WTC11 (cell line): ENCODE results near the gene CYP24A1. TPM values are rescaled to one million over a fixed set of nuclear protein-coding genes. Genes with fewer than 3 reads are reported as not detected.

ENCODE experiments used
- ATAC-seq: fragments of 200-7000 bp; cut with Tn5 transposase; 2 replicates; pipeline ENCODE4 v1.10.0; 2021; ENCODE audit warnings: mild to moderate bottlenecking, moderate library complexity
- CTCF ChIA-PET: fragments of 300-600 bp; sonication (Branson Sonifier 250); formaldehyde crosslinking; loops from one replicate; lab custom pipeline; 2021; ENCODE audit warnings: antibody characterized with exemption; lab: Charles Lee
- POLR2A ChIA-PET: fragments of 350-600 bp; sonication (Branson Sonifier 250); formaldehyde crosslinking; loops from one replicate; lab custom pipeline; 2021; ENCODE audit warnings: antibody characterized with exemption; lab: Charles Lee
- DNase-seq: peaks from one replicate; pipeline ENCODE4 v3.0.0; 2021; ENCODE audit warnings: low spot score
- H3K27ac Mint-ChIP-seq: 2 replicates; pipeline ENCODE4 v1.8.0; 2021; ENCODE audit warnings: mixed read lengths
- H3K27me3 Mint-ChIP-seq: 2 replicates; pipeline ENCODE4 v1.8.0; 2021; ENCODE audit warnings: low read depth, mild to moderate bottlenecking, moderate library complexity, mixed read lengths
- H3K36me3 Mint-ChIP-seq: 2 replicates; pipeline ENCODE4 v1.8.0; 2021; ENCODE audit warnings: mixed read lengths
- H3K4me1 Mint-ChIP-seq: 2 replicates; pipeline ENCODE4 v1.8.0; 2022; ENCODE audit warnings: mixed read lengths
- H3K4me3 Mint-ChIP-seq: 2 replicates; pipeline ENCODE4 v1.8.0; 2021; ENCODE audit warnings: mild to moderate bottlenecking, moderate library complexity, mixed read lengths
- H3K9me3 Mint-ChIP-seq: 2 replicates; pipeline ENCODE4 v1.8.0; 2021; ENCODE audit warnings: mixed read lengths
- ATF1 ChIP-seq: sonication (generic); formaldehyde crosslinking; IDR thresholded peaks from 2 replicates; pipeline ENCODE4 v1.8.1; 2023; ENCODE audit warnings: mild to moderate bottlenecking, moderate library complexity, missing genetic modification reagents
- CBFB ChIP-seq: sonication (generic); formaldehyde crosslinking; IDR thresholded peaks from 2 replicates; pipeline ENCODE4 v1.8.1; 2022; ENCODE audit warnings: mild to moderate bottlenecking, low read depth, missing genetic modification reagents
- CREM ChIP-seq: sonication (generic); formaldehyde crosslinking; IDR thresholded peaks from 2 replicates; pipeline ENCODE4 v1.8.1; 2022; ENCODE audit warnings: mild to moderate bottlenecking, missing genetic modification reagents, moderate library complexity
- GTF2I ChIP-seq: fragments of 250-450 bp; sonication (Bioruptor Pico); conservative IDR thresholded peaks from 2 replicates; pipeline ENCODE4 v1.4.0; 2021; ENCODE audit warnings: mild to moderate bottlenecking
- MXD4 ChIP-seq: fragments of 250-450 bp; sonication (Bioruptor Pico); IDR thresholded peaks from 2 replicates; pipeline ENCODE4 v1.8.0; 2021; ENCODE audit warnings: mild to moderate bottlenecking, moderate library complexity, borderline replicate concordance
- NFE2L1 ChIP-seq: sonication (generic); formaldehyde crosslinking; IDR thresholded peaks from 2 replicates; pipeline ENCODE4 v1.8.1; 2023; ENCODE audit warnings: missing genetic modification reagents
- NR3C1 ChIP-seq: sonication (generic); formaldehyde crosslinking; conservative IDR thresholded peaks from 2 replicates; pipeline ENCODE4 v1.8.1; 2023; ENCODE audit warnings: low read depth, mild to moderate bottlenecking, missing genetic modification reagents
- RELA ChIP-seq: sonication (generic); formaldehyde crosslinking; IDR thresholded peaks from 2 replicates; pipeline ENCODE4 v1.8.1; 2022; ENCODE audit warnings: missing genetic modification reagents, mild to moderate bottlenecking, borderline replicate concordance
- RORB ChIP-seq: fragments of 250-450 bp; sonication (Bioruptor Pico); IDR thresholded peaks from 2 replicates; pipeline ENCODE4 v1.9.0; 2021; ENCODE audit warnings: mild to moderate bottlenecking
- SMAD4 ChIP-seq: sonication (generic); formaldehyde crosslinking; IDR thresholded peaks from 2 replicates; pipeline ENCODE4 v1.8.0; 2022; ENCODE audit warnings: mild to moderate bottlenecking, missing genetic modification reagents
- SOX15 ChIP-seq: fragments of 250-450 bp; sonication (Bioruptor Pico); IDR thresholded peaks from 2 replicates; pipeline ENCODE4 v1.9.0; 2021; ENCODE audit warnings: mild to moderate bottlenecking
- TCF7 ChIP-seq: sonication (generic); formaldehyde crosslinking; IDR thresholded peaks from 2 replicates; pipeline ENCODE4 v1.8.0; 2022; ENCODE audit warnings: mild to moderate bottlenecking, low read depth, missing genetic modification reagents, moderate library complexity
- TEAD1 ChIP-seq: sonication (generic); formaldehyde crosslinking; IDR thresholded peaks from 2 replicates; pipeline ENCODE4 v1.8.0; 2022; ENCODE audit warnings: mild to moderate bottlenecking, missing genetic modification reagents
- TEAD4 ChIP-seq: sonication (generic); formaldehyde crosslinking; IDR thresholded peaks from 2 replicates; pipeline ENCODE4 v1.8.0; 2022; ENCODE audit warnings: mild to moderate bottlenecking, missing genetic modification reagents
- TP53 ChIP-seq: sonication (generic); formaldehyde crosslinking; IDR thresholded peaks from 2 replicates; pipeline ENCODE4 v1.8.1; 2023; ENCODE audit warnings: mild to moderate bottlenecking, missing genetic modification reagents
- ZNF121 ChIP-seq: sonication (generic); formaldehyde crosslinking; IDR thresholded peaks from 2 replicates; pipeline ENCODE4 v1.8.0; 2023; ENCODE audit warnings: missing genetic modification reagents
- ZNF219 ChIP-seq: sonication (generic); formaldehyde crosslinking; IDR thresholded peaks from 2 replicates; pipeline ENCODE4 v1.8.0; 2023; ENCODE audit warnings: missing genetic modification reagents, mild to moderate bottlenecking, borderline replicate concordance
- ZNF232 ChIP-seq: sonication (generic); formaldehyde crosslinking; IDR thresholded peaks from 2 replicates; pipeline ENCODE4 v1.8.0; 2022; ENCODE audit warnings: mild to moderate bottlenecking, missing genetic modification reagents
- ZNF317 ChIP-seq: sonication (generic); formaldehyde crosslinking; IDR thresholded peaks from 2 replicates; pipeline ENCODE4 v1.8.1; 2023; ENCODE audit warnings: low read depth, mild to moderate bottlenecking, moderate library complexity, missing genetic modification reagents, borderline replicate concordance
- total RNA-seq: library from RNA; stranded (reverse); gene quantifications from 3 replicates; pipeline ENCODE4 v1.2.3, GENCODE V29; 2021
- TF ChIP-seq, protein P1 (sequence below): sonication (generic); formaldehyde crosslinking; IDR thresholded peaks from 2 replicates; pipeline ENCODE4 v1.8.0; 2022; ENCODE audit warnings: mild to moderate bottlenecking, missing genetic modification reagents
- TF ChIP-seq, protein P2 (sequence below): sonication (generic); formaldehyde crosslinking; IDR thresholded peaks from 2 replicates; pipeline ENCODE4 v1.8.0; 2022; ENCODE audit warnings: mild to moderate bottlenecking, missing genetic modification reagents
- TF ChIP-seq, protein P3 (sequence below): fragments of 250-450 bp; sonication (Bioruptor Pico); IDR thresholded peaks from 2 replicates; pipeline ENCODE4 v1.9.0; 2021; ENCODE audit warnings: moderate library complexity, mild to moderate bottlenecking, inconsistent platforms, borderline replicate concordance
- TF ChIP-seq, protein P4 (sequence below): sonication (generic); formaldehyde crosslinking; IDR thresholded peaks from 2 replicates; pipeline ENCODE4 v1.8.0; 2023; ENCODE audit warnings: missing genetic modification reagents, mild to moderate bottlenecking, borderline replicate concordance
- TF ChIP-seq, protein P5 (sequence below): sonication (generic); formaldehyde crosslinking; IDR thresholded peaks from 2 replicates; pipeline ENCODE4 v1.8.1; 2023; ENCODE audit warnings: mild to moderate bottlenecking, missing genetic modification reagents, moderate library complexity
- TF ChIP-seq, protein P6 (sequence below): sonication (generic); formaldehyde crosslinking; IDR thresholded peaks from 2 replicates; pipeline ENCODE4 v1.8.0; 2022; ENCODE audit warnings: mild to moderate bottlenecking, missing genetic modification reagents
- TF ChIP-seq, protein P7 (sequence below): sonication (generic); formaldehyde crosslinking; conservative IDR thresholded peaks from 2 replicates; pipeline ENCODE4 v1.8.1; 2022; ENCODE audit warnings: mild to moderate bottlenecking, missing genetic modification reagents
- TF ChIP-seq, protein P8 (sequence below): fragments of 250-450 bp; sonication (Bioruptor Pico); IDR thresholded peaks from 2 replicates; pipeline ENCODE4 v2.1.2; 2022; ENCODE audit warnings: mild to moderate bottlenecking, moderate library complexity

Gene CYP24A1
- total RNA-seq, 1 experiment from 2014 or later, result not detected

DNA sequence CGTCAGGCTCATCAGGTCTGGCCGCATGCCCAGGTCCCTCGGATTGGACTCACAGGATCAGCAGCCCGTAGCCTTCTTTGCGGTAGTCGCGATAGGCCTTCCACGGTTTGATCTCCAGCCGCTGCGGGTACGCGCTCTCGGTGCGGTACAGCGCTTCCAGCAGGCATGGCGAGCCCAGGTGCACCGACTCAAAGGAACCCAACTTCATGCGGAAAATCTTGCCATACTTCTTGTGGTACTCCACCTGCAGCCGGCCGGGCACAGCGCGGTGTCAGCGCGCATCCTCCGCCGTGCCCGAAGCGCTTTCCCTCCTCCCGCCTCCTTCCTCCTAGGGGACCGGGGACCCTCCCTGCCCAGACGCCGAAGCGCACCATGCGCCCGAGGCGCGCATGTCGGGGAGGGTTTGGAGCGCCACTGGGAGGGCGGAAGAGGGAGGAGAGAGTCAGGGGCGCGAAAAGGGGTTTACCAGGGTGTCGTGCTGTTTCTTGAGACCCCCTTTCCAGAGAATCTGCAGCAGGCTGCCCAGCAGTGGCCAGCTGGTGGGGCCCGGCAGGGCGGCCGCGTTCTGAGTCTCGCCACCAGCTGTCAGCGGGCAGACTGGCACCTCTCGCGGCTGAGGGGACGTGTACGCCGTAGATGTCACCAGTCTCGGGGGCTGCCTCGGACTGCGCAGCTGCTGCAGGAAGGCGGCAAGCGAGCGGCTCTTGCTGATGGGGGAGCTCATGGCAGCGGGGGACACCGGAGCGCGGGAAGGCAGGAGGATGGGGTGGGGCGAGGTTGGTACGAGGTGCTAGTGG, 732 bp downstream of the CYP24A1 start:
- no peaks in the 10 kb centered on the region for H3K9me3 Mint-ChIP-seq
- H3K27ac Mint-ChIP-seq, result no peak overlapping the region
- H3K27me3 Mint-ChIP-seq, result peaks cover 84% of the 10 kb centered on the region
- POLR2A ChIA-PET, result no interaction called here
- no peaks in the 10 kb centered on the region for H3K36me3 Mint-ChIP-seq
- H3K4me3 Mint-ChIP-seq, result peak overlapping the region; percentile 73
- DNase-seq (peak; percentile 58), ATAC-seq (peak; percentile 52)
- CTCF ChIA-PET, result interaction anchor here (0.7 to 1.7 kb wide), 5 partner anchors 27 to 233 kb away, joined by 3 to 6 read pairs (median 3); no protein-coding TSS in a partner anchor
- peaks cover 25% of the 10 kb centered on the region for H3K4me1 Mint-ChIP-seq
- TF ChIP-seq NR3C1 (CRISPR knock-in tag), result no peak
- TF ChIP-seq, protein P1, sequence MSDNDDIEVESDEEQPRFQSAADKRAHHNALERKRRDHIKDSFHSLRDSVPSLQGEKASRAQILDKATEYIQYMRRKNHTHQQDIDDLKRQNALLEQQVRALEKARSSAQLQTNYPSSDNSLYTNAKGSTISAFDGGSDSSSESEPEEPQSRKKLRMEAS (CRISPR knock-in tag), result peak; percentile 91
- TF ChIP-seq, protein P2, sequence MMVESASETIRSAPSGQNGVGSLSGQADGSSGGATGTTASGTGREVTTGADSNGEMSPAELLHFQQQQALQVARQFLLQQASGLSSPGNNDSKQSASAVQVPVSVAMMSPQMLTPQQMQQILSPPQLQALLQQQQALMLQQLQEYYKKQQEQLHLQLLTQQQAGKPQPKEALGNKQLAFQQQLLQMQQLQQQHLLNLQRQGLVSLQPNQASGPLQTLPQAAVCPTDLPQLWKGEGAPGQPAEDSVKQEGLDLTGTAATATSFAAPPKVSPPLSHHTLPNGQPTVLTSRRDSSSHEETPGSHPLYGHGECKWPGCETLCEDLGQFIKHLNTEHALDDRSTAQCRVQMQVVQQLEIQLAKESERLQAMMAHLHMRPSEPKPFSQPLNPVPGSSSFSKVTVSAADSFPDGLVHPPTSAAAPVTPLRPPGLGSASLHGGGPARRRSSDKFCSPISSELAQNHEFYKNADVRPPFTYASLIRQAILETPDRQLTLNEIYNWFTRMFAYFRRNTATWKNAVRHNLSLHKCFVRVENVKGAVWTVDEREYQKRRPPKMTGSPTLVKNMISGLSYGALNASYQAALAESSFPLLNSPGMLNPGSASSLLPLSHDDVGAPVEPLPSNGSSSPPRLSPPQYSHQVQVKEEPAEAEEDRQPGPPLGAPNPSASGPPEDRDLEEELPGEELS (CRISPR knock-in tag), result peak; percentile 56; the same call in 1 of the 2 replicates
- peak; percentile 79; the same call in 1 of the 2 replicates for TF ChIP-seq TP53 (CRISPR knock-in tag)
- no peak for TF ChIP-seq RELA (CRISPR knock-in tag)
- TF ChIP-seq, protein P3, sequence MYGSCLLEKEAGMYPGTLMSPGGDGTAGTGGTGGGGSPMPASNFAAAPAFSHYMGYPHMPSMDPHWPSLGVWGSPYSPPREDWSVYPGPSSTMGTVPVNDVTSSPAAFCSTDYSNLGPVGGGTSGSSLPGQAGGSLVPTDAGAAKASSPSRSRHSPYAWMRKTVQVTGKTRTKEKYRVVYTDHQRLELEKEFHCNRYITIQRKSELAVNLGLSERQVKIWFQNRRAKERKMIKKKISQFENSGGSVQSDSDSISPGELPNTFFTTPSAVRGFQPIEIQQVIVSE (CRISPR knock-in tag), result no peak
- TF ChIP-seq, protein P4, sequence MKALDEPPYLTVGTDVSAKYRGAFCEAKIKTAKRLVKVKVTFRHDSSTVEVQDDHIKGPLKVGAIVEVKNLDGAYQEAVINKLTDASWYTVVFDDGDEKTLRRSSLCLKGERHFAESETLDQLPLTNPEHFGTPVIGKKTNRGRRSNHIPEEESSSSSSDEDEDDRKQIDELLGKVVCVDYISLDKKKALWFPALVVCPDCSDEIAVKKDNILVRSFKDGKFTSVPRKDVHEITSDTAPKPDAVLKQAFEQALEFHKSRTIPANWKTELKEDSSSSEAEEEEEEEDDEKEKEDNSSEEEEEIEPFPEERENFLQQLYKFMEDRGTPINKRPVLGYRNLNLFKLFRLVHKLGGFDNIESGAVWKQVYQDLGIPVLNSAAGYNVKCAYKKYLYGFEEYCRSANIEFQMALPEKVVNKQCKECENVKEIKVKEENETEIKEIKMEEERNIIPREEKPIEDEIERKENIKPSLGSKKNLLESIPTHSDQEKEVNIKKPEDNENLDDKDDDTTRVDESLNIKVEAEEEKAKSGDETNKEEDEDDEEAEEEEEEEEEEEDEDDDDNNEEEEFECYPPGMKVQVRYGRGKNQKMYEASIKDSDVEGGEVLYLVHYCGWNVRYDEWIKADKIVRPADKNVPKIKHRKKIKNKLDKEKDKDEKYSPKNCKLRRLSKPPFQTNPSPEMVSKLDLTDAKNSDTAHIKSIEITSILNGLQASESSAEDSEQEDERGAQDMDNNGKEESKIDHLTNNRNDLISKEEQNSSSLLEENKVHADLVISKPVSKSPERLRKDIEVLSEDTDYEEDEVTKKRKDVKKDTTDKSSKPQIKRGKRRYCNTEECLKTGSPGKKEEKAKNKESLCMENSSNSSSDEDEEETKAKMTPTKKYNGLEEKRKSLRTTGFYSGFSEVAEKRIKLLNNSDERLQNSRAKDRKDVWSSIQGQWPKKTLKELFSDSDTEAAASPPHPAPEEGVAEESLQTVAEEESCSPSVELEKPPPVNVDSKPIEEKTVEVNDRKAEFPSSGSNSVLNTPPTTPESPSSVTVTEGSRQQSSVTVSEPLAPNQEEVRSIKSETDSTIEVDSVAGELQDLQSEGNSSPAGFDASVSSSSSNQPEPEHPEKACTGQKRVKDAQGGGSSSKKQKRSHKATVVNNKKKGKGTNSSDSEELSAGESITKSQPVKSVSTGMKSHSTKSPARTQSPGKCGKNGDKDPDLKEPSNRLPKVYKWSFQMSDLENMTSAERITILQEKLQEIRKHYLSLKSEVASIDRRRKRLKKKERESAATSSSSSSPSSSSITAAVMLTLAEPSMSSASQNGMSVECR (CRISPR knock-in tag), result no peak; the same call in 1 of the 2 replicates
- TF ChIP-seq GTF2I, result no peak
- TF ChIP-seq RORB (CRISPR knock-in tag), result no peak
- peak; percentile 76 for TF ChIP-seq TEAD1 (CRISPR knock-in tag)
- peak; percentile 83; the same call in 1 of the 2 replicates for TF ChIP-seq ZNF232 (CRISPR knock-in tag)
- no peak for TF ChIP-seq CBFB
- TF ChIP-seq ZNF317 (CRISPR knock-in tag), result no peak
- TF ChIP-seq, protein P5, sequence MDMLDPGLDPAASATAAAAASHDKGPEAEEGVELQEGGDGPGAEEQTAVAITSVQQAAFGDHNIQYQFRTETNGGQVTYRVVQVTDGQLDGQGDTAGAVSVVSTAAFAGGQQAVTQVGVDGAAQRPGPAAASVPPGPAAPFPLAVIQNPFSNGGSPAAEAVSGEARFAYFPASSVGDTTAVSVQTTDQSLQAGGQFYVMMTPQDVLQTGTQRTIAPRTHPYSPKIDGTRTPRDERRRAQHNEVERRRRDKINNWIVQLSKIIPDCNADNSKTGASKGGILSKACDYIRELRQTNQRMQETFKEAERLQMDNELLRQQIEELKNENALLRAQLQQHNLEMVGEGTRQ (CRISPR knock-in tag), result no peak; the same call in 1 of the 2 replicates
- no peak for TF ChIP-seq SMAD4 (CRISPR knock-in tag)
- no peak for TF ChIP-seq CREM (CRISPR knock-in tag)
- no peak for TF ChIP-seq TCF7
- no peak for TF ChIP-seq ATF1 (CRISPR knock-in tag)
- TF ChIP-seq, protein P6, sequence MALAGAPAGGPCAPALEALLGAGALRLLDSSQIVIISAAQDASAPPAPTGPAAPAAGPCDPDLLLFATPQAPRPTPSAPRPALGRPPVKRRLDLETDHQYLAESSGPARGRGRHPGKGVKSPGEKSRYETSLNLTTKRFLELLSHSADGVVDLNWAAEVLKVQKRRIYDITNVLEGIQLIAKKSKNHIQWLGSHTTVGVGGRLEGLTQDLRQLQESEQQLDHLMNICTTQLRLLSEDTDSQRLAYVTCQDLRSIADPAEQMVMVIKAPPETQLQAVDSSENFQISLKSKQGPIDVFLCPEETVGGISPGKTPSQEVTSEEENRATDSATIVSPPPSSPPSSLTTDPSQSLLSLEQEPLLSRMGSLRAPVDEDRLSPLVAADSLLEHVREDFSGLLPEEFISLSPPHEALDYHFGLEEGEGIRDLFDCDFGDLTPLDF (CRISPR knock-in tag), result peak; percentile 44; the same call in 1 of the 2 replicates
- TF ChIP-seq MXD4 (CRISPR knock-in tag), result no peak
- TF ChIP-seq, protein P7, sequence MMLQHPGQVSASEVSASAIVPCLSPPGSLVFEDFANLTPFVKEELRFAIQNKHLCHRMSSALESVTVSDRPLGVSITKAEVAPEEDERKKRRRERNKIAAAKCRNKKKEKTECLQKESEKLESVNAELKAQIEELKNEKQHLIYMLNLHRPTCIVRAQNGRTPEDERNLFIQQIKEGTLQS (CRISPR knock-in tag), result no peak
- TF ChIP-seq NFE2L1 (CRISPR knock-in tag), result no peak; the same call in 1 of the 2 replicates
- no peak for TF ChIP-seq ZNF121 (CRISPR knock-in tag)
- TF ChIP-seq, protein P8, sequence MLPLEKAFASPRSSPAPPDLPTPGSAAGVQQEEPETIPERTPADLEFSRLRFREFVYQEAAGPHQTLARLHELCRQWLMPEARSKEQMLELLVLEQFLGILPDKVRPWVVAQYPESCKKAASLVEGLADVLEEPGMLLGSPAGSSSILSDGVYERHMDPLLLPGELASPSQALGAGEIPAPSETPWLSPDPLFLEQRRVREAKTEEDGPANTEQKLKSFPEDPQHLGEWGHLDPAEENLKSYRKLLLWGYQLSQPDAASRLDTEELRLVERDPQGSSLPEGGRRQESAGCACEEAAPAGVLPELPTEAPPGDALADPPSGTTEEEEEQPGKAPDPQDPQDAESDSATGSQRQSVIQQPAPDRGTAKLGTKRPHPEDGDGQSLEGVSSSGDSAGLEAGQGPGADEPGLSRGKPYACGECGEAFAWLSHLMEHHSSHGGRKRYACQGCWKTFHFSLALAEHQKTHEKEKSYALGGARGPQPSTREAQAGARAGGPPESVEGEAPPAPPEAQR (CRISPR knock-in tag), result no peak
- no peak for TF ChIP-seq TEAD4
- TF ChIP-seq ZNF219, result no peak
- no peak for TF ChIP-seq SOX15 (CRISPR knock-in tag)
